HepG2 (cell line): ENCODE data around the gene TBC1D10A. TPM values are rescaled to one million over a fixed set of nuclear protein-coding genes. Genes with fewer than 3 reads are reported as not detected.

Source experiments
- AFF4 ChIP-seq: sonication (generic); formaldehyde crosslinking; IDR thresholded peaks from 2 replicates; pipeline ENCODE4 v1.4.0; 2020; ENCODE audit warnings: missing genetic modification reagents
- AHR ChIP-seq: IDR thresholded peaks from 2 replicates; pipeline ENCODE4 v1.6.1; 2018; ENCODE audit warnings: missing genetic modification reagents, missing compliant biosample characterization
- HNF4A ChIP-seq: sonication (generic); formaldehyde crosslinking; IDR thresholded peaks from 2 replicates; pipeline ENCODE4 v1.4.0; 2020; ENCODE audit warnings: missing genetic modification reagents
- KDM2A ChIP-seq: sonication (generic); formaldehyde crosslinking; IDR thresholded peaks from 2 replicates; pipeline ENCODE4 v1.4.0; 2020; ENCODE audit warnings: low read depth, missing genetic modification reagents, borderline replicate concordance
- MAFK ChIP-seq, 2 experiments: IDR thresholded peaks in 1 of 2; conservative IDR thresholded peaks in 1 of 2; 2 replicates each; pipeline ENCODE4 v1.6.1; 2011; ENCODE audit warnings: improper control_type of control experiment in 2 of 2, low read length in 2 of 2
- MTA3 ChIP-seq: sonication (generic); formaldehyde crosslinking; IDR thresholded peaks from 2 replicates; pipeline ENCODE4 v1.4.0; 2020; ENCODE audit warnings: missing genetic modification reagents
- TMF1 ChIP-seq: sonication (generic); formaldehyde crosslinking; IDR thresholded peaks from 2 replicates; pipeline ENCODE4 v1.8.1; 2022; ENCODE audit warnings: low read depth, missing genetic modification reagents
- TOPORS ChIP-seq: sonication (generic); formaldehyde crosslinking; IDR thresholded peaks from 2 replicates; pipeline ENCODE4 v1.8.0; 2023; ENCODE audit warnings: mild to moderate bottlenecking, missing genetic modification reagents
- ZFP36L2 ChIP-seq: sonication (generic); formaldehyde crosslinking; IDR thresholded peaks from 2 replicates; pipeline ENCODE4 v1.4.0; 2020; ENCODE audit warnings: missing genetic modification reagents
- ZFP41 ChIP-seq: sonication (generic); formaldehyde crosslinking; IDR thresholded peaks from 2 replicates; pipeline ENCODE4 v1.4.0; 2020; ENCODE audit warnings: mild to moderate bottlenecking, missing genetic modification reagents, borderline replicate concordance
- ZNF207 ChIP-seq: fragments of 450-650 bp; IDR thresholded peaks from 2 replicates; pipeline ENCODE4 v1.6.1; 2016; ENCODE audit warnings: antibody characterized with exemption, borderline replicate concordance
- ZNF253 ChIP-seq: sonication (generic); formaldehyde crosslinking; IDR thresholded peaks from 2 replicates; pipeline ENCODE4 v1.8.0; 2022; ENCODE audit warnings: mild to moderate bottlenecking, missing genetic modification reagents, borderline replicate concordance
- ZNF326 ChIP-seq: sonication (generic); formaldehyde crosslinking; IDR thresholded peaks from 2 replicates; pipeline ENCODE4 v1.4.0; 2020; ENCODE audit warnings: missing genetic modification reagents, borderline replicate concordance
- ZNF367 ChIP-seq: sonication (generic); formaldehyde crosslinking; IDR thresholded peaks from 2 replicates; pipeline ENCODE4 v1.4.0; 2020; ENCODE audit warnings: missing genetic modification reagents, borderline replicate concordance
- ZNF441 ChIP-seq: sonication (generic); formaldehyde crosslinking; IDR thresholded peaks from 2 replicates; pipeline ENCODE4 v1.7.0; 2021; ENCODE audit warnings: missing genetic modification reagents, borderline replicate concordance
- ZNF687 ChIP-seq: sonication (generic); formaldehyde crosslinking; IDR thresholded peaks from 2 replicates; pipeline ENCODE4 v1.5.1; 2020; ENCODE audit warnings: mild to moderate bottlenecking, missing genetic modification reagents, moderate library complexity
- polyA plus RNA-seq, 8 experiments: library from polyadenylated mRNA; depleted of rRNA in 3 of 8; stranded (reverse) in 7 of 8; unstranded in 1 of 8; fragments of >200 nt; fragmentation: Illumina TruSeq in 4 of 8; extraction: Trizol in 4 of 8; gene quantifications; 2 replicates each; pipeline versions ENCODE4 v1.2.1 to v1.2.3, GENCODE V29; 2011 to 2016; ENCODE audit warnings: low read depth in 4 of 8, missing spikeins in 1 of 8, mixed read lengths in 1 of 8; ENCODE audit not compliant: insufficient read depth in 1 of 8
- total RNA-seq, 5 experiments: library from RNA; depleted of rRNA; stranded (reverse); fragments of >200 nt; fragmentation: Illumina TruSeq; extraction: Trizol; gene quantifications; 2 replicates each; pipeline ENCODE4 v1.2.3, GENCODE V29; 2016; ENCODE audit warnings: low read depth in 1 of 5
- TF ChIP-seq, protein P1 (sequence below): IDR thresholded peaks from 2 replicates; pipeline ENCODE4 v1.6.1; 2016; ENCODE audit warnings: missing compliant biosample characterization, missing genetic modification reagents, borderline replicate concordance
- TF ChIP-seq, protein P2 (sequence below): IDR thresholded peaks from 2 replicates; pipeline ENCODE4 v1.6.1; 2012; ENCODE audit warnings: inconsistent platforms

Gene TBC1D10A
- total and polyA plus RNA-seq, 2 of the 13 experiments (the other 11 are each of a cell fraction or from before 2014, with no cell fraction given): 4.2 to 4.9 TPM

- TF ChIP-seq MAFK (conservative IDR thresholded peaks at IDR 0.05 in 1 of 2, IDR thresholded peaks at IDR 0.05 in 1 of 2; ENCODE audit: low read length in 2 of 2) (no peak), AHR (CRISPR knock-in tag) (no peak), ZNF367 (CRISPR knock-in tag) (no peak), ZNF326 (CRISPR knock-in tag) (no peak), ZNF441 (CRISPR knock-in tag) (no peak), MTA3 (CRISPR knock-in tag) (no peak), ZFP41 (CRISPR knock-in tag) (no peak), TOPORS (CRISPR knock-in tag) (no peak), ZNF253 (CRISPR knock-in tag) (no peak), TMF1 (CRISPR knock-in tag) (no peak), ZNF687 (CRISPR knock-in tag) (0 out of 2 replicates have a peak, but pooled peaks have one; percentile 48), ZFP36L2 (CRISPR knock-in tag) (no peak), ZNF207 (no peak), KDM2A (CRISPR knock-in tag) (peak; percentile 41; the same call in 1 of the 2 replicates), AFF4 (CRISPR knock-in tag) (no peak), HNF4A (peak; percentile 63)
- TF ChIP-seq, protein P1, sequence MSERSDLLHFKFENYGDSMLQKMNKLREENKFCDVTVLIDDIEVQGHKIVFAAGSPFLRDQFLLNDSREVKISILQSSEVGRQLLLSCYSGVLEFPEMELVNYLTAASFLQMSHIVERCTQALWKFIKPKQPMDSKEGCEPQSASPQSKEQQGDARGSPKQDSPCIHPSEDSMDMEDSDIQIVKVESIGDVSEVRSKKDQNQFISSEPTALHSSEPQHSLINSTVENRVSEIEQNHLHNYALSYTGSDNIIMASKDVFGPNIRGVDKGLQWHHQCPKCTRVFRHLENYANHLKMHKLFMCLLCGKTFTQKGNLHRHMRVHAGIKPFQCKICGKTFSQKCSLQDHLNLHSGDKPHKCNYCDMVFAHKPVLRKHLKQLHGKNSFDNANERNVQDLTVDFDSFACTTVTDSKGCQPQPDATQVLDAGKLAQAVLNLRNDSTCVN: no peak
- TF ChIP-seq, protein P2, sequence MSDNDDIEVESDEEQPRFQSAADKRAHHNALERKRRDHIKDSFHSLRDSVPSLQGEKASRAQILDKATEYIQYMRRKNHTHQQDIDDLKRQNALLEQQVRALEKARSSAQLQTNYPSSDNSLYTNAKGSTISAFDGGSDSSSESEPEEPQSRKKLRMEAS: 0 out of 2 replicates have a peak, but pooled peaks have one; percentile 38
Observed at GRCh38 chr22:30246814-30247376, 79.8 kb downstream of the TBC1D10A start (continued).
